Spleen (tissue), 11 donors: ENCODE results near the gene BCL2. TPM values are rescaled to one million over a fixed set of nuclear protein-coding genes. Genes with fewer than 3 reads are reported as not detected.
A peak's percentile ranks its signal among the peaks of the same experiment; 100 is the strongest.
"Not testable (repeated sequence)": the region's sequence is repeated elsewhere in the genome, so short reads cannot be mapped to it uniquely, and the experiment has no call there.

Source experiments
- DNase-seq: peaks from one replicate; pipeline ENCODE4 v3.0.0-alpha.2; 2020
- H3K27ac ChIP-seq, 8 donors: fragments of 200-600 bp; sonication (generic) in 7 of 8; 1 replicate in 4 of 8; 2 replicates in 4 of 8; pipeline versions ENCODE4 v1.5.0 to v1.8.0; 2016 to 2021; ENCODE audit warnings: inconsistent platforms in 4 of 8, mild to moderate bottlenecking in 4 of 8, moderate library complexity in 1 of 8
- H3K27me3 ChIP-seq, 7 donors: fragments of 200-600 bp; sonication (generic) in 6 of 7; replicated peaks in 1 of 7; 1 replicate in 4 of 7; 2 replicates in 3 of 7; pipeline versions ENCODE4 v1.5.0 to v1.8.0; 2016 to 2021; ENCODE audit warnings: inconsistent platforms in 3 of 7, mild to moderate bottlenecking in 1 of 7
- H3K36me3 ChIP-seq, 6 donors: fragments of 200-600 bp; sonication (generic) in 5 of 6; 1 replicate in 4 of 6; 2 replicates in 2 of 6; pipeline versions ENCODE4 v1.5.0 to v1.8.0; 2016 to 2021; ENCODE audit warnings: inconsistent platforms in 2 of 6
- H3K4me1 ChIP-seq, 6 donors: fragments of 200-600 bp; sonication (generic) in 5 of 6; 1 replicate in 3 of 6; 2 replicates in 3 of 6; pipeline versions ENCODE4 v1.5.0 to v1.8.0; 2016 to 2021; ENCODE audit warnings: inconsistent platforms in 3 of 6
- H3K4me3 ChIP-seq, 8 donors: fragments of 200-600 bp; sonication (generic) in 7 of 8; 1 replicate in 4 of 8; 2 replicates in 4 of 8; pipeline versions ENCODE4 v1.5.0 to v1.8.0; 2016 to 2021; ENCODE audit warnings: inconsistent platforms in 4 of 8, mild to moderate bottlenecking in 4 of 8, moderate library complexity in 2 of 8
- H3K9me3 ChIP-seq, 8 donors: fragments of 200-600 bp; sonication (generic) in 7 of 8; 1 replicate in 4 of 8; 2 replicates in 4 of 8; pipeline versions ENCODE4 v1.5.0 to v1.8.0; 2016 to 2021; ENCODE audit warnings: inconsistent platforms in 4 of 8
- CTCF ChIP-seq, 11 experiments: fragments of 200-600 bp in 7 of 11; fragments of 450-650 bp in 4 of 11; sonication (generic) in 4 of 11; IDR thresholded peaks in 8 of 11; conservative IDR thresholded peaks in 3 of 11; 1 replicate in 7 of 11; 2 replicates in 4 of 11; pipeline versions ENCODE4 v1.4.0 to v1.8.0; 2016 to 2021; ENCODE audit warnings: antibody characterized with exemption in 11 of 11, inconsistent platforms in 4 of 11, mild to moderate bottlenecking in 1 of 11
- POLR2A ChIP-seq, 3 donors: fragments of 450-650 bp; IDR thresholded peaks; one replicate each; pipeline ENCODE4 v1.5.1; 2017; ENCODE audit warnings: antibody characterized with exemption in 3 of 3, mild to moderate bottlenecking in 1 of 3
- POLR2AphosphoS5 ChIP-seq, 3 donors: sonication (generic); formaldehyde crosslinking; IDR thresholded peaks; one replicate each; pipeline ENCODE4 v1.5.1; 2017; ENCODE audit warnings: antibody characterized with exemption in 3 of 3
- WGBS, 5 donors: extraction: QIAGEN DNeasy Blood & Tissue Kit in 3 of 5; methylation state at CpG; one replicate each; pipeline versions ENCODE4 v1.1.5 to v1.1.7; 2013 to 2018; 5-methylcytosine and 5-hydroxymethylcytosine counted together
- intact Hi-C: fragments of 100-400 bp; cut with DNase I; formaldehyde crosslinking; loops from one replicate; pipeline ENCODE4 v1.15.0; 2023; ENCODE audit warnings: low total_unique reads
- polyA plus RNA-seq, 3 donors: library from polyadenylated mRNA; stranded (reverse); fragments of 200-250 nt; gene quantifications; one replicate each; pipeline ENCODE4 v1.2.1, GENCODE V29; 2013
- total RNA-seq, 7 donors: library from RNA; depleted of rRNA in 3 of 7; stranded (reverse); fragments of >200 nt in 3 of 7; fragmentation: NEBNext Ultra II Directional in 4 of 7; extraction: Animal tissue kit (Norgen Biotek cat#: 25700) in 4 of 7; gene quantifications; one replicate each; pipeline versions ENCODE4 v1.1.0 to v1.2.1, GENCODE V29; 2016 to 2021
- donor health status: healthy with polysubstance abuse.
- donor health status: DM: no; HTN: no; CAD: no; lungs with moderate emphysema.
- donor health status: DM: no; HTN: no; CAD: no.
- donor health status: Bipolar disorder and iron deficiency.
- donor health status: healthy.
- donor health status: DM: no; HTN: no; CAD: no.
- donor health status: DM: yes; HTN: yes; CAD: no.

The BCL2 gene
- total and polyA plus RNA-seq, 10 donors: 9.6 to 112 (median 69.1) TPM

- intact Hi-C loops: loop anchor here (10.0 kb wide), 1 partner anchor 58 kb away; the partner anchor contains the start of gene VPS4B
- TF ChIP-seq POLR2AphosphoS5 (IDR thresholded peaks at IDR 0.05) (peak in 2 of 3 donors; percentile 40 to 52), CTCF (IDR thresholded peaks at IDR 0.05 in 8 of 11, conservative IDR thresholded peaks at IDR 0.05 in 3 of 11) (no peak), POLR2A (IDR thresholded peaks at IDR 0.05) (no peak)
- H3K27me3 ChIP-seq: no peaks in the 10 kb centered on the region
- peak; percentile 87 for DNase-seq
- H3K36me3 ChIP-seq: peaks cover 0 to 13% (median 5%) of the 10 kb centered on the region in 6 donors
- peak overlapping the region; percentile 80 to 98 (median 94) for H3K27ac ChIP-seq
- 0 to 1% (median 1%) methylated on average over 22 to 65 of the region's 65 CpGs for WGBS, 5 donors
- H3K9me3 ChIP-seq: peaks cover 0 to 5% (median 0%) of the 10 kb centered on the region in 8 donors
- H3K4me1 ChIP-seq: peaks cover 0 to 43% (median 35%) of the 10 kb centered on the region in 6 donors
- peak overlapping the region; percentile 75 to 98 (median 92) for H3K4me3 ChIP-seq
These were observed 46.9 kb upstream of the BCL2 start for GRCh38 chr18:63366213-63367052.

GRCh38 chr18:63365876-63366212, 46.3 kb upstream of the BCL2 start:
- peaks cover 0 to 43% (median 35%) of the 10 kb centered on the region in 6 donors for H3K4me1 ChIP-seq
- 1 to 7% (median 2%) methylated on average over 12 of the region's 12 CpGs for WGBS, 5 donors
- no peak for DNase-seq
- H3K36me3 ChIP-seq: peaks cover 0 to 19% (median 9%) of the 10 kb centered on the region in 6 donors
- intact Hi-C loops: loop anchor here (10.0 kb wide), 1 partner anchor 59 kb away; the partner anchor contains the start of gene VPS4B
- H3K27me3 ChIP-seq: no peaks in the 10 kb centered on the region
- peak overlapping the region in 7 of 8 donors; percentile 91 to 98 (median 95) for H3K27ac ChIP-seq
- TF ChIP-seq CTCF (IDR thresholded peaks at IDR 0.05 in 8 of 11, conservative IDR thresholded peaks at IDR 0.05 in 3 of 11) (no peak), POLR2AphosphoS5 (IDR thresholded peaks at IDR 0.05) (no peak), POLR2A (IDR thresholded peaks at IDR 0.05) (no peak)
- peak overlapping the region; percentile 75 to 98 (median 92) for H3K4me3 ChIP-seq
- peaks cover 0 to 5% (median 0%) of the 10 kb centered on the region in 8 donors for H3K9me3 ChIP-seq

- intact Hi-C loops: loop anchor here (10.0 kb wide), 1 partner anchor 61 kb away; the partner anchor contains the start of gene VPS4B
These were observed 44.4 kb upstream of the BCL2 start for GRCh38 chr18:63363951-63364350.

GRCh38 chr18:63363420-63363819, 43.9 kb upstream of the BCL2 start:
- H3K4me3 ChIP-seq, DNase-seq, H3K27me3 ChIP-seq, H3K9me3 ChIP-seq, H3K27ac ChIP-seq: not testable (repeated sequence)
- peaks cover 0 to 40% (median 30%) of the 10 kb centered on the region in 6 donors for H3K4me1 ChIP-seq
- 100% methylated on average over 1 of the region's 2 CpGs; no CpG with 5 or more reads in 4 of the 5 donors for WGBS, 5 donors
- peaks cover 0 to 43% (median 25%) of the 10 kb centered on the region in 6 donors for H3K36me3 ChIP-seq
- intact Hi-C loops: loop anchor here (10.0 kb wide), 1 partner anchor 61 kb away; the partner anchor contains the start of gene VPS4B

More at GRCh38 chr18:63363951-63364350, 44.4 kb upstream of the BCL2 start:
- WGBS, 5 donors: 11 to 24% (median 19%) methylated on average over 2 of the region's 2 CpGs
- Histone ChIP-seq H3K9me3 (peaks cover 0 to under 1% (median 0%) of the 10 kb centered on the region in 8 donors), H3K36me3 (peaks cover 0 to 38% (median 22%) of the 10 kb centered on the region in 6 donors), H3K27me3 (no peaks in the 10 kb centered on the region), H3K4me1 (peaks cover 0 to 43% (median 33%) of the 10 kb centered on the region in 6 donors), H3K4me3 (no peak overlapping the region), H3K27ac (no peak overlapping the region)
- no peak for DNase-seq
- TF ChIP-seq CTCF (IDR thresholded peaks at IDR 0.05 in 8 of 11, conservative IDR thresholded peaks at IDR 0.05 in 3 of 11) (no peak), POLR2A (IDR thresholded peaks at IDR 0.05) (no peak), POLR2AphosphoS5 (IDR thresholded peaks at IDR 0.05) (no peak)
